Esophagus mucosa (tissue), 1 donor: ENCODE results near the gene METTL15. TPM values are rescaled to one million over a fixed set of nuclear protein-coding genes. Genes with fewer than 3 reads are reported as not detected.
A peak's percentile ranks its signal among the peaks of the same experiment; 100 is the strongest.
"Not testable (repeated sequence)": the region's sequence is repeated elsewhere in the genome, so short reads cannot be mapped to it uniquely, and the experiment has no call there.

ENCODE experiments used
- ATAC-seq: fragments of 200-7000 bp; cut with Tn5 transposase; one replicate; pipeline ENCODE4 v1.9.1; 2020
- total RNA-seq: library from RNA; stranded (reverse); gene quantifications from one replicate; pipeline ENCODE4 v1.2.4, GENCODE V29; 2023
- donor health status: DM: yes; HTN: yes; CAD: no.

The METTL15 gene
- total RNA-seq, 1 donor from 2014 or later, result 9.5 TPM

DNA sequence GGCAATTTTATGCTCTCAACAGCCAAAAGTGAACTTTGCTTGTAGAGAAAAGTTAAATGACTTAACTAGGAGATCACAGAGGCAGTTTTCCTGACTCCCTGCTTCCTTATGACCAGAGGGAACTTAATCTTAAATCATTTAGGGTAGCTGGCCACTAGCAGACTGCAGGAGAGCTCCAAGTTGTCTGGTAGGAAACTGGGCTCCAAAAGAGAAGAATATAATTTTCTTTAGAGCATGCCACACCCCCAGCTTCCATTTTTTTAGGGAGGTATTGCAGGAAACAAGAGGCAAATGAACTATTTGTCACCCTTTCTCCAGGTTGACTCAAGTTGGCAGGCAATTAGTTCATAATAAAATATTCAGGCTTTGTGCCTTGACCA, 2.6 kb downstream of the METTL15 start:
- no peak for ATAC-seq

DNA sequence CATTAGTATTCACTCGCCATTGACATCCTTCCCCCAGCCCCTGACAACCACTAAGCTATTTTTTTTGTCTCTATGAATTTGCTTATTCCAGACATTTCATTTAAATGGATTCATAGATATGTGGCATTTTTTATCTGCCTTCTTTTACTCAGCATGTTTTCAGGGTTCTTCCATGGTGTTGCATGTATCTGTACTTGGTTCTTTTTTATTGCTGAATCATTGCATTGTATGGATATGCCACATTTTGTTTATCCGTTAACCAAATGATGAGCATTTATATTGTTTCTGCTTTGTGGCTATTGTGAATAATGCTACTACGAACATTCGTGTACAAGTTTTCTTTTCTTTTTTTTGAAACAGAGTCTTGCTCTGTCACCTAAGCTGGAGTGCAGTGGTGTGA, 5.9 kb downstream of the METTL15 start:
- ATAC-seq, result no peak

DNA sequence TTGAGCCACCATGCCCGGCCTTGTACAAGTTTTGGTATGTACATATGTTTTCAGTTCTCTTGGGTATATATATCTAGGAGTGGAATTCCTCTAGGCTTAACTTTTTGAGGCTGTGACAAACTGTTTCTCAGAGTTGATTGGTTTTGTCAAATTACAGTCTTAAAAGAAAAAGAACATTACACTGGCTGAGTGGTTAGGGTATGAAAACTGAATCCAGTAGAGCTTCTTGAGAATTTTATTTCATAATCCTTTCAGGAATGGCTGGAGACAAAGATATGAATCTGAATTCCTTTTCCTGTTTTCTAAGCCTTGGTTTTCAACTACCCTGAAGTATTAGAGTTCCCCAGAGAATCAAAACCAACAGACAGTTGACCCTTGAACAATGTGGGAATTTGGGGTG, 6.5 kb downstream of the METTL15 start:
- ATAC-seq, result no peak

DNA sequence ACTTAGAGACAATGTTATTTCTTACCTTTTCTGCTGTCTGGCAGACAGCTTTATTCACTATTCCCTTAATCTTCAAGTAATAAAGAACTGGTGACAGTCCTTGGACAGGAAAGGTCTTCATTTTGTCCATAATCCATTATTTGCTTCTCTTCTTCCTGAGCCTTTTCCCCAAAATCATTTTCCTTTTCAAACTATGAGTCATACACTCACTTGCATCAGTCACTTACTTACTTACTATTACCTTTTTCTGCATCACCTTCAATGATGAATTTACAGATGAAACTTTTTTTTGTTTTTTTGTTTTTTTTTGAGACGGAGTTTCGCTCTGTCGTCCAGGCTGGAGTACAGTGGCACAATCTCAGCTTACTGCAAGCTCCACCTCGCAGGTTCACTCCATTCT, 9.5 kb downstream of the METTL15 start:
- no peak for ATAC-seq

DNA sequence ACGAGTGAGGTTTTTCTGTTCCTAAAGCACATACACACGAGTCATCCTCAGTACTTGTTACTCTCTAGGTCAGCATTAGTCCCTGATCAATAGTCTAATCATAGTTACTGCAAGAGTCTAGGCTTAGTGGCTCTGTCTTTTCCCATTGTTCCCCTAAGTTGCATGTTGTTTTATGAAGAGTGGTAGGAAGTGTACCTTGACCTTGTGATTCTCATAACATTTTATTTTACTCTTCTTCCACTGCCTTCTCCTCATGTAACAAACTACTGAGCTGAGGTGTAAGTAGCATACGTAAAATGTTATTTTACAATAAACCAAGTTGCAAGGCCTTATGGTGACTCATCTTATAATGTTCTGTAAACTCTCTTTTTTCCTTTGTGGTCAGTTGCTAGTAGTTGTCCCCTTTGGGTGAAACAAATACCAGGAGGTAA, 15.0 kb downstream of the METTL15 start:
- no peak for ATAC-seq

DNA sequence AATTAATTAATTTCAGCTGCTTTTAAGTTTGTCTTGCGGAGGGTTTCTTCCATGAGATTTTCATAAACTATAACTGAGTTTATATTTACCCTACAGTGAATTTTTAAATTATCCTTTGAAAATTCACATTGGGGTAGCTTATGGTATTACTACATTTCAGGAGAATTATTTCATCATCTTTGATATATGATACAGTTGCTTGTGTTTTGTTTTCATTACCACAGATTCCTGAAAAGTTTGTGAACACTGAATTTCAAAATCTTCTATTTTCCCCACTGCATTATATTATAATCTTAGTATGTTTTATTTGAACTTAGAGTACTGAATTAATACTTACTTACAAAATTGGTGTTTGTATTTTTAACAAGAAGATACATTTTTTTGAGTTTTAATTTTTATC, 24.4 kb downstream of the METTL15 start:
- no peak for ATAC-seq

DNA sequence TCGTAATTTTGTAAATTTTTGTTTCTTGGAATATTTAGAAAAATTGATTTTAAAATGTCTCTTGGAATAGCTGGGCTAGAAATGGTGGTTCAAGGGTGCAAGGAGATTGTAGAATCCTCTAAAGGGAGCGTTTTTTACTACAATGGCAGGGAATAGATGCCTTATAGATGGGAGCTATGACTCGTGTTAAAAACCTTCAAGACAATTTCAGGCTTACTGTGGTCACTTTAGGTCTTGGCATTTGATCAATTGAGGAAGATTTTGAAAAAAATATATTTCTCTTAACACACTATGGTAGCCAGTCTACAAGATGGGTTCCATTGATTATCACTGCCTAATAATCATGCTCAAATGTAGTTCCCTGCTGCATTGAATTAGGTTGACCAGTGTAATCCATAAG, 25.0 kb downstream of the METTL15 start:
- no peak for ATAC-seq

DNA sequence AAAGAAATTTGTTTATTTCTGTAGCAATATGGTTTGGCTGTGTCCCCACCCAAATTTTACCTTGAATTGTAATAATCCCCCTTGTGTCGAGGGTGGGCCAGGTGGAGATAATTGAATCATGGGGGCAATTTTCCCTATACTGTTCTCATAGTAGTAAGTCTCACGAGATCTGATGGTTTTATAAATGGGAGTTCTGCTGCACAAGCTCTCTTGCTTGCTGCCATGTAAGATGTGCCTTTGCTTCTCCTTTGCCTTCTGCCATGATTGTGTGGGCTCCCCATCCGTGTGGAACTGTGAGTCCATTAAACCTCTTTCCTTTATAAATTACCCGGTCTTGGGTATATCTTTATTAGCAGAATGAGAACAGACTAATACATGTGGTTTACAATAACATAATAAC, 28.0 kb downstream of the METTL15 start:
- ATAC-seq, result not testable (repeated sequence)

DNA sequence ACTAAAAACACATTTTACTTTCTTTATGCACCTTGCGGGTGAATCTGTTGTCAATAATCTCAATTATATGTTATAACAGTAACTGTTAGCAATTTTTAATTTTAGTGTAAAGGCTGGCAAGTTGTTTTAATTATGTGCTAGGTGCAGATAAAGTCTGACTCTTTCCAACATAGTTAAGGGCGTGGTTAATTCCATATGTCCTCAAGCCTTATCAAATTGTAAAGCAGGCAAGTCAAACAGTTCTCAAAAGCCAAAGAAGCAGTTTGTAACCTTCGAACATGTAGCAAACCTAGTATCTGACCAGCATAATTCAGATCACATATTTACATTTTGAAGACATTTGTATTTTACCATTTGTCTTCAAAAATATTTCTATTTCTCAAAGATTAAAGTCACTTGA, 29.2 kb downstream of the METTL15 start:
- no peak for ATAC-seq

DNA sequence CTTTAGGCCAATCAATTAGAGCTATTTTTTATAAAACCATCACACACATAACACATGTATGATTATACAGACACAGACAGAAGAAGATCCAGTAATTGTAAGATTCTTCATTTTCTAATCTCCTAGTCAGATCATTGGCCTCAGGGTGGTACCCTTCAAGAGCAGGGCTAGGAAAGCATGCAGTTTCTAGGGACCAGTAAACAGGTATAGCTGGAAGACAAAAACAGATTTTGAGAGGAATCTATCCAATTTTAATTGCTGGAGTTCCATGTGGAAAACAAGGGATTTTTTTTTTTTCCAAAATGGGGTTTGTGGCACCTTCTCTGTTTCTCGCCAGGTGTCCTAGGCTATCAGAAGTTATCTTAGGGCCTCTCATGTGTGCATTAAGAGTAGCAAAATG, 29.6 kb downstream of the METTL15 start:
- no peak for ATAC-seq

DNA sequence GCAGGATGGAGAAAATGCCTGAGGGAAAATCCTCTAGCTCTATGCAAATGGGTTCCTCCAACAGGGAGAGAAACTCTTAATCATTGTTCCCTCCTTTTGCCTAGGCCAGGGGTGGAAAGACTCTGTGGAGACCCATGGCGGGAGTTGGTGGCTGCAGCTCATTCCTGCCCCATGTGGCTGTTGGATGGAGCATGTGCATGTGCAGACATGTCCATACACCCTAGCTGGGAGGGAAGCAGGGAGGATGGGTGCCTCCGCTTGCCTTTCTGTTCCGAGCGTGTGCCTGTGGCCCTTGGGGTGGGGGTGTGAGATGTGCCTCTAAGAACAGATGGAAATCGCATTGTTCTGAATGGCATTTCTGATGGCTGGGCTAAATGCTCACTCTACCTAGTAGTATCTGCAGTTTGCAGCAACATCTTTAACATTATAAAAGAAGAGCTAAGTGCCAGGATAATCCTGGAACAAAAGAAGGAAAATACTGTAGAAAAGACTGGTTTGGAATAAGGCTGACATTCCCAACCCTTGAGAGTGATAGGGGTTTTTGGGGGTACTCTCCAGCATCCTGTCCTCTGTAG, 31.7 kb downstream of the METTL15 start:
- peak; percentile 24 for ATAC-seq

DNA sequence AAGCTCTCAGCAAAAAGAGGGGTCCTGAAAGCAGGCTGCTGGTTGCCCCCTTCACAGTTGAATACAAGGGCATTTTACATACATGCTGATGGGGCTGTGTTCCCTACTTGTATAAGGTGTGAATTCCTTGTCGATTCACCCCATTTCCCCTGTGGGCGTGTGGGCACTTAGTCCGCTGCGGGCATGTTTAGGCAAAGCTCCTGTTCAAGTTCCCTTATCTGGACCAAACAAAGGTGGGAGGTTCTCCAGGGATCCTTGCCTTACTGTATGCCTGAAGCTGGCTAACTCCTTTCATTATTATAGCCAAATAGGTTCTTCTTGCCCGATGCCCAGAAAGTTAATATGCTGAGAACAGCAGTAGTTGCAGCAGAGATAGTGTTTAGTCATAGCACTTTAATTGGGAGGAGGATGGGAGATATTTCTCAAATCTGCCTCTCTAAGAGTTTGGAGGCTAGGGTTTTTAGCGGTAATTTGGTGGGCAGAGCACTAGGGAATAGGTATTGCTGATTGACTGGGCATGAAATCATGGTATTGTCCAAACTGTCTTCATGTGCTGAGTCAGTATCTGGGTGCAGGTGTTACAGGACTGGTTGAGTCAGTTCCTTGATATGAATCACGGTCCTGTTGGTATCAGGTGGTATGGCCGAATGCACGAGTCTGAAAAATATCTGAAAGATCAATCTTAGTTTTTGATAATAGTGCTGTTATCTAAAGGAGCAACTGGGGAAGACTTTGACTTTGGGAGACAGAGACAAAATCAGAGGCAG, 32.7 kb downstream of the METTL15 start:
- ATAC-seq, result peak; percentile 99

DNA sequence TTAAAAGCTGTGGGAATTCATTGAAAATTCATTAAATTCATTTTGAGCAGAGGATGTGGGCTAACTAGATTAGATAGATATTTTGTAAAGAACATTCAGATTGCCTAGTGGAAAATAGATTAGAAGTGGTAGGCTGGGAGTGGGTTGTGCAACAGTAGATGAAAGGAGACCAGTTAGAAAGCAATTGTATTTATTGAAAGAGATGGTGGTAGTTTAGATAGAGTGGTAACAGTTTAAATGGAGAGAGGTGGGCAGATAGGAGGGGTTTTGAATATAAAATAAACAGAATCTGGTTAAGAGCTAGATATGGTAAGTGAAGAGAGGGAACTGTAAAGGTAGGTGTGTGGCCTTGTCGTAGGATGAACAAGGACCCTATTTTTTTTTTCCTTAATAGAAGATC, 34.5 kb downstream of the METTL15 start:
- ATAC-seq, result no peak

DNA sequence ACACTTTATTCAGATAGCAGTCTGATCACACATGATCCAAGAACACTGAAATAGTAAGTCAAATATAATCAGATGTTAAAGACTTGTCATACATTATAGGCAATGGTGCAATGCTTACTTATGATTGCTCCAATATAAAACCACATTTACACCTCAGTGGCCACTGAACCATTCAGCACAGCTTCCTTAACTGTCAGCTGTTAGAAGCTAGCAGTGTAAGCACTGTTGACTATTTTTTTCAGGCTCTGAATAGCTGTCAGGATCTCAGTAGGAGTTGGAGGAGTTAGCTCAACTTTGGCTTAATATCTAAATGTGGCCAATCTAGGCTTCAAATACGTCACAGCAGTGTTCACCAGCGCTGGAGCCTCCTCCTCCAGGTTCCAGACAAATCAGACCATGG, 36.6 kb downstream of the METTL15 start:
- ATAC-seq, result no peak

DNA sequence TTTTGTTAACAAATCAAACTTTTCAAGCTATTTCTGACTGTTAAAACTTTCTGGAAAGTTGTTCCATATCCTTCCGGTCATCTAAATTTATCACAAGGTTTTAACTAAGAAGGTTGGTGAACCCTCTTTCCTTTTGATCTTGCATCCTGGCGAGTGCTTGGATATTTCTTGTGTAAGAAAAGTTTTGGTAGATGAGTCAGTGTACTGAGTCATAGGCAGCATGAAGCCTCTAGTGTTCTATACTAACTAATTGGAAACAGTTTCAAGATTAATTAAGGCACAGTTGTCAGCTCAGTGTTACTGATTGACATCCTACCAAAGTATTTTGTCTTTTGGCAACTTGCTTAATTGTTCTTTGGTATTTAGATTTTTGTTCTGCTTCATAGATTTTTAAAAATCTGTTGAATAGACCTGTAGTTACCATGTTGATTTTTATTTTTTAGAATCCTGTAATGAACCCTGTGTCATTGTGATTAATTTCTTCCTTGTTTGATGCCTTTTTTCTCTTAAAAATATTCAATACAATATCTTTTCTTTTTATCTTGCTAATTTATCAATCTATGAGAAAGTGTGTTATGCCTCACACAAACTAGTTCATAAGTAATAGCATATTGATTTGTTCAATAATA, 38.0 kb downstream of the METTL15 start:
- peak; percentile 88 for ATAC-seq

DNA sequence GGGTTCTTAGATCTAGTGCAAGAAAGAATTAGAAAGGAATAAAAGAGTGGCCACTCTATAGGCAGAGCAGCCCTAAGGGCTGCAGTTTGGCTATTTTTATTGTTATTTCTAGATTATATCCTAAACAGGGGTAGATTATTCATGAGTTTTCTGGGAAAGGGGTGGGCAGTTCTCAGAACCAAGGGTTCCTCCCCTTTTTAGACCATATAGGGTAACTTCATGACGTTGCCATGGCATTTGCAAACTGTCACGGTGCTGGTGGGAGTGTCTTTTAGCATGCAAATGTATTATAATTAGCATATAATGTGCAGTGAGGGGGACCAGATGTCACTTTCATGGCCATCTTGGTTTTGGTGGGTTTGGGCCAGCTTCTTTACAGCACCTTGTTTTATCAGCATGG, 44.6 kb downstream of the METTL15 start:
- ATAC-seq, result no peak

DNA sequence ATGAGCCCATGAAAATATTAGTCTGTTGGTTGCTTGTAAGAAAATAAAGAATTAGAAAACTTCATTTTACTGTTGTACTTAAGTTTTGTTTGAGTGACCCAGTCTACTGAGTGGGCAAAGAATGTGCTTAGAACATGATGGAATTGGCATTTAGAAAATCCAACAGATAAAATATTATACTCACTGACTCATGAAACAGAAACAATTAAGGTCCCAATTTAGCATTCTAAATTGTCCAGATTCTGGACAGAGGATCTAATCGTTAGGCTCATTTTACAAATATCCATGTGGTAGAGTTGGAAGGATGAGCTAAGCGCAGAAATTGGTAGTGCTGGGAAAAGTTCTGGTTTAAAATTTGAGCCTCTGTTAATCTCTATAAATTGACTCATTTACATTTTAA, 45.4 kb downstream of the METTL15 start:
- ATAC-seq, result no peak

DNA sequence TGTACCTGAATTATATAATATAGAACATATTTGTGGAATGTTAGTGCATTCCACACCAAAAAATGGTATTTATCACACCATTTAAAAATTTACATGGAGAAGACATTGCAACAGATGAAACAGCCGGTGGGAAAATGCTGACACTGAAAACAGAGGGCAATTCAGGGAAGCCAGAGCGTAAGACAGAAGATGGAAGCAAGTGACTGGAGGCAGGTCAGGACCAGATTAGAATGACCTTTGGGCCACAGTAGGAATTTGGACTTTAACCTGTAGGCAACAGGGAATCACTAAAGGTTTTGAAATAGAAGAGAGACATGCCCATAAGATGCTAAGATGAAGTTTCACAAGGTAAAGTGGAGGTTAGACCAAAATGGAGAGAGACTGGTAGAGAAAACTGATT, 60.5 kb downstream of the METTL15 start:
- no peak for ATAC-seq

DNA sequence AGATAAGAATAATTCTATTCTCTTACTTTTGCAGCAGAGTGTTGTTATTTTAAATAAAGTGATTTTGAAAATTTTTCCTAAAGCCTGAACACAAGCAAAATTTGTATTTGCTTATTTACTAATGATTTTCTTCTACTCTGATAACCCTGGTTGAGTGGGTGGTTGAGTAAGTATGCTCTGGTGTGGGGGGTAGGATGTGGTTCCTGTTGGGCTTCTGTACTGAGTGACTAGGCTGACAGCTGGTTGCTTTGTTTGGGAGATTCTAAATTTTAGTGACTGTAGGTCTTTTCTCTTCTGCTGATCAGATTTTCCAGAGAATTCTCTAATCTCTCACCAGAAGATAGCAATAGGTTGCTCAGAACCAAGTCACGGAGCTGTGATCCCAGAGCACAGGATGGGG, 61.6 kb downstream of the METTL15 start:
- ATAC-seq, result no peak

DNA sequence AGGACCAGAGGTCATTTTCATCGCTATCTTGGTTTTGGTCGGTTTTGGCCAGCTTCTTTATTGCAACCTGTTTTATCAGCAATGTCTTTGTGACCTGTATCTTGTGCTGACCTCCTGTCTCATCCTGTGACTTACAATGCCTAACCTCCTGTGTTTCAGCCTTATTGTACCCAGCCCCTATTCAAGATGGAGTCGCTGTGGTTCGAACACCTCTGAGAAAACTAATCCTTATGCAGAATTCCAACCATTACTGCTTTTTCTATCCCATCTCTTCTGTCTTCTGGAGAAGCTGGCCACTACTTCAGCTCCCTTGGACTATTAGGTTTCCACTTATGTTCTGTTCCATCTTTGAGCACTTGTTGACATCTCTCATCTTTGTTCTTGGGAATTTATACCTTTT, 62.6 kb downstream of the METTL15 start:
- ATAC-seq, result no peak

DNA sequence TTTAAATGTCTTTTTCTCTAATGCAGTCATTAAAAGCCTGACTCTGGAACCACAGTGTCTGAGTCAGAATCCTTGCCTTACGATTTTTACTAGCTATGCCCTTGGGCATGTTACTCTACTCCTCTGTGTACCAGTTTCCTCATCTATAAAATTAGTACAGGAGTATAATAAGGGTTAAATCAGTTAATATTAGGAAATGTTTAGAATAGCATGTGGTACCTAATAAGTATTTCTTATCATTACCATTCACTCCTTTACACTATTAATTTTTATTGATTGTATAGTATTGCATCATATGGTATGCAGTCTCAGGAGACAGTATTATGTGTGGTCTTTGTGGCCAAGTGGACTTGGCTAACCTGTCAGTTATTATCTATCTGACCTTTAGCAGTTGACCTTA, 68.2 kb downstream of the METTL15 start:
- ATAC-seq, result no peak

DNA sequence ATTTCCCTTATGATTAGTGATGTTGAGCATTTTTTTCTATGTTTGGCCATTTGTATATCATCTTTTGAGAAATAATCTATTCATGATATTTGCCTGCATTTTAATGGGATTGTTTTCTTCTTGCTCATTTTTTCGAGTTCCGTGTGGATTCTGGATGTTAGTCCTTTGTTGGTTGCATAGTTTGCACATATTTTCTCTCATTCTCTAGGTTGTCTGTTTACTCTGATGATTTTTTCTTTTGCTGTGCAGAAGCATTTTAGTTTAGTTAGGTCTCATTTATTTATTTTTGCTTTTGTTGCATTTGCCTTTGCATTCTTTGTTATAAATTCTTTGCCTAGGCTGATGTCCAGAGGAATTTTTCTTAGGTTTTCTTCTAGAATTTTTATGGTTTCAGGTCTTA, 87.3 kb downstream of the METTL15 start:
- ATAC-seq, result no peak

DNA sequence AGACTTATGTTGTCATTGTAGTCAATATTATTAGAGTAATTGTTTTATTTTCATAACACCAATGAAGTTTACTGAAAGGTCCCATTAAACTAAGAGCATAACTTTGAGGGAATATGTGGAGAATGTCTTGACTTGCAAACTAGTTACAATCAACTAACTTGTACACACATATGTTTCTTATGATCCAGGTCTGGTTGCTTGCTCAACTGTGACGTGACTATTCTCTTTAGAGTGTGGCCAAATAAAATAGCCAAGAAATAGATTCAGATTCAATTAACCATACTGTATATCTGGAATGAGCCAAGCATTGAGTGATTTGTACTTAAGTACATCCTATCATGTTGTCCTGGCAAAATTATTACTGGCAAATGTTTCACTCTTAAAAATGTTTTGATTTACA, 101.7 kb downstream of the METTL15 start:
- no peak for ATAC-seq

DNA sequence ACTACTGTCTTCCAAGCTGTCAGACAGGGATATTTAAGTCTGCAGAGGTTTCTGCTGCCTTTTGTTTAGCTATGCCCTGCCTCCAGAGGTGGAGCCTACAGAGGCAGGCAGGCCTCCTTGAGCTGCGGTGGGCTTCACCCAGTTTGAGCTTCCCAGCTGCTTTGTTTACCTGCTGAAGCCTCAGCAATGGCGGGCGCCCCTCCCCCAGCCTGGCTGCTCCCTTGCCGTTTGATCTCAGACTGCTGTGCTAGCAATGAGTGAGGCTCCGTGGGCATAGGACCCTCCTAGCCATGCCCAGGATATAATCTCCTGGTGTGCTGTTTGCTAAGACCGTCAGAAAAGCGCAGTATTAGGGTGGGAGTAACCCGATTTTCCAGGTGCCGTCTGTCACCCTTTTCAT, 113.9 kb downstream of the METTL15 start:
- not testable (repeated sequence) for ATAC-seq
